Activated T-cell treated with anti-CD3 and anti-CD28 coated beads for 48 hours (primary cell): ENCODE data around the gene CAB39L.

Experiments used
- DNase-seq: peaks from one replicate; pipeline ENCODE4 v3.0.0-alpha.2; 2020; ENCODE audit warnings: low read depth

Gene CAB39L

DNA sequence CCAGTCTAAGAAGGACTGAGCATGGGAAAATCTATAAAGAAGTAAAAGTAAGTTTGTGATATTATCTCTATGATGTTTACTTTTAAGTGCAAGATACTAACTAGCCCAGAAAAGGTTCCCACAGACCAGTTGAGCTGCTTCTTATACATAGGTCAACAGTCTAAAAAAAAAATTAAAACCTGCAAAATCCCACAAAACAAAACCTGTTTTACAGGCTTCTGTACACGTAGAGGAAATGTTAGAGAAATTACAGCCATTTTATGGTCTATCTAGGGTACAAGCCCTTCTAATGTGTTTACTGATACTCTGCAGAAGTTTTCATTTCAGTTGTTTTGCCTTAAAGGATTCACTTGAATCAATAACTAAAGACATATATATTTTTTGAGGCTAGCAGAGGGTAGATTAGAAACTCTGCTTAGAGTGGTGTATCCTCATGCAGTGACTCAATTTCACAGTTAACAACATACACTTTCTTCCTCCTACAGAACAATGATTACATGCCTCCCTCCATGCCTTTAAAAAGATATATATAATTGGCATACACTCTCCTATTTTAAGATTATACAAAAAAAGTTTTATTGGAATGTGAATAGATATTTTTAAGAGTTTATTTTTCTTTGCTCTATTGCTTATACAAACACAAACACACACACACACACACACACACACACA, 43.9 kb downstream of the CAB39L start:
- no peak for DNase-seq

DNA sequence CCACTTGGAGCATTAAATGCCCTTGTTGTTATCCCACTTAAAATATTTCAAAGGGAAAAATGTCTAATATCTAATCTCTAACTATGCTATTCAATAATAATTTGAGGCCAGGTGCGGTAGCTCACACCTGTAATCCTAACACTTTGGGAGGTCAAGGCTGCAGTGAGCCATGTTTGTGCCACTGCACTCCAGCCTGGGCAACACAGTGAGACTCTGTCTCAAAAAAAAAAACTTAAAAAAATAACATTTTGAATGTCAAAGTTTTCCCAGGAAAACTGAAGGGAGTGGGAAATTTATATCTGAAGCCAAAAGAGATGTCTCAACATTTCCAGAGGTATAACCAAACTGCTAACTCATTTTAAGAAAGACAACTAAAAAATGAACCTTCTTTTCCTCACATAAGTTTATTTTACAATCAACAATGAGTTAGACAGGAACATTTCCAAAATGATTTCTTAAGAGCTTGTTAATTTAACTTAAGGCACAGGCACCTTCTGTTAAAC, 47.9 kb downstream of the CAB39L start:
- DNase-seq = no peak

DNA sequence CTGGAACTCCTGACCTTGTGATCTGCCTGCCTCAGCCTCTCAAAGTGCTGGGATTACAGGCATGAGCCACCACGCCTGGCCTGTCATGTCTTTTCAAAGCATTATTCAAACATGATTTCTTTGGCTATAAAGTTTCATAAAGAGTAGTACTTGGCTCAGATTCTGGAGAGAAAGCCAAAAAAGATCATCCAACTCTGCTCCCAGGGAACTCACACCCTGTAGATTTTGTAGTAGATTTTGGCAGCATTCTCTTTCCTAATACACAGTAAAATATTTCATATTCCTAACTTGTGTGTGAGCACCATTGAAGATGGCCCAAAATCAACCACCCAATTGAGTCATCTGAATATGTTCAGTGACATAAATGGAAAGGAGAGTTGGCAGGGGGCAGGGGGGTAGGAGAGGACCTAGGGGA, 48.4 kb downstream of the CAB39L start:
- DNase-seq = no peak

DNA sequence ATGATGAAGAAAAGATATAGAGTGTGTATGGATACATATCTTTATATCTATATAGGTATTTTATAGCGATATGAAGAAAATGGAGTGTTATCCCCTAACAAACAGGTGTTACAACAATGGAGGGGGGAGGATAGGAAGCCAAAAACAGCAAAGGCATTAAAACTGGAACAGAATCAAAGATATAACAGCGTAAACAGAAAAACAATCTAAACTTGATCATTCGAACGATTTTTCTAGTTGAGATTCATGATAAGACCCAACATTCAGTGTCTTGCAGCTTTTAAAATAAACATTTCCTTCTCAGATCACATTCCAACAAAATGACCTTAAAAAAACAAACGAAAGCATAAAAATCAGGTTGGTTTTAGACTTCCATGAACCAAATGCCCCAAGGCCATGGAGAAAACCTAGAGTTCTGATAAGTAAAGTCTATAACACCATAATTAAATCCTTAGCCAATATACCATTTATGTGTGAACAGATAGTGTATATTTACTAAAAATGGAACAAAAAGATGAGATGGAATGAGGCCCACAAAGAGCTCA, 55.7 kb downstream of the CAB39L start:
- no peak for DNase-seq

DNA sequence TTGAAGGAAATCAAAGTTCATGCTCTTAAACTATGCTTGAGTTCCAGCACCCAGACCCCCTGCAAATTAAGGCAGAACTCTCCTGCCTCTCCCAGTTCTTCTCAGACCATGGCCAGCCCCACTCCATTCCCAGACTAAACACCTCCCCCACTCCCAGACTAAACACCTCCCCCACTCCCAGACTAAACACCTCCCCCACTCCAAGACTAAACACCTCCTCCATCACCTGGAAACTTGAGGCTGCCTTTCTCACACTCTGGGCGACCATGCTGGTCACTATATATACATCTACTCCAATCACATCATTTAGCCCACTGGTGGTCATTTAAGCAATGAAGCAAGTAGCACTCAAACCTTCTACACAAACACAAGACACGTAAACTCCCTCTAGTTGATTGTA, 57.2 kb downstream of the CAB39L start:
- no peak for DNase-seq

DNA sequence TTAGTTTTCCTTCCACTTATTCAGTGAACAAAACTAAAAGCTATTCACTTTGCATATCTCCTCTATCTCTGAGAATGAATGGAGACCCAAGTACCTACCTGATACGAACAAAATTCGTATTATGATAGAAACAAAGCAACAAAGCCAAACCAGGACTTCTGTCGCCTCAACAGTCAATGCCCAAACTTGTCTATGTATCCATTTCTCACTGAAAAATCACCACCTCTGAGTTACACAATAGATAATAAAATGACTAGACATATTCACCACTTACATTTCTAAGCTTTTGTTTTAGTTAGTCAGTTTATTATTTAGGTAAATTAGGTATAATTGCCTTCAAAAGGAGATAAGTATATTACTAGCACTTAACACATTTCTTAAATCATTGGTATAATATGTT, 67.7 kb downstream of the CAB39L start:
- no peak for DNase-seq

DNA sequence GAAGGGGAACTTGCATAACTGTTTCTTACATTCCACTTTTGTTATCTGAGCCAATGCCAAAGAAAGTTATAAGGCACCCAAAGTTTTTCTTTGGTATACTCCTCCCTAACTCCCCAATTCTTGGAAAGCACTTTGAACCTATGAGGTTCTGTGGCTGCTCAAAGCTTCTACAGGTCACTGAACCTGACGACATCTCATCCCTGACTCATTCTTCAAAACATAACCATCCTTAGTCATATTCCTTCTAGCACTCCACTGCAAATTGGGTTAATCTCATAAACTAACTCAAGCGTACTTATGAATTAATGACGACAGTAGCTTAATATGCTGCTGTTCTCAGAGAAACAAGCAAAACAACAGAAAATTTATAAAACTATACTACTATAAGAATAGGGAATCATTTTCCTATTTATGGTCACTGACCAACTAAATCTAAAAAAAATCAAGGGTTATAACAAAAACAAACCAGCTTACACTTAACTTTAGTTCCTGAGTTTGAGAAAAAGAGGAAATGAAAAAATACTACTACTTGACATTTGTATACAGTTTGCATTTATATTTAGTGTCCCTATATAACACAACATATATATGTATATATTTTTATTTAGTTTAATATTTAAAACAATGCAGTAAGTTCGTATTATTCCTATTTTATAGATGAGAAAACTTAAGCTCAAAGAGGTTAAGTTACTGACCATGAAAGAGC, 69.1 kb downstream of the CAB39L start:
- DNase-seq = no peak

DNA sequence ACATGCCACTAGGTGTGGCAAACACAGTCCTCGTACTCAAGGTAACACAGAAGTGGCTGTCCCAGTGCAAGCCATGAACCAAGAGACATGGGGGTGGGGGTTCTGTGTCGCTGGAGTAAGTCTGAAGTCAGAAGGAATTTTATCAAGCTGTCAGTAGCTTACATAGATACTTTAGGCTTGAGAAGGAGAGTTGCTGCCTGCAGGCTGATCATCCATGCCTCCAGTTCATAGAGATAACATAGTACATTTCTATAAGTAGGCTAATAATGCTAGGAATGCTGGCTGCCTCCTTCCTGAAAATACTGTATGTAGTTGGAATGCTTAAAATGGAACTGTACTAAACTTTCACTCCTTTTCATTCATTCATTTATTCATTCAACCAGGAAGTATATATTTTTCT, 70.1 kb downstream of the CAB39L start:
- no peak for DNase-seq

DNA sequence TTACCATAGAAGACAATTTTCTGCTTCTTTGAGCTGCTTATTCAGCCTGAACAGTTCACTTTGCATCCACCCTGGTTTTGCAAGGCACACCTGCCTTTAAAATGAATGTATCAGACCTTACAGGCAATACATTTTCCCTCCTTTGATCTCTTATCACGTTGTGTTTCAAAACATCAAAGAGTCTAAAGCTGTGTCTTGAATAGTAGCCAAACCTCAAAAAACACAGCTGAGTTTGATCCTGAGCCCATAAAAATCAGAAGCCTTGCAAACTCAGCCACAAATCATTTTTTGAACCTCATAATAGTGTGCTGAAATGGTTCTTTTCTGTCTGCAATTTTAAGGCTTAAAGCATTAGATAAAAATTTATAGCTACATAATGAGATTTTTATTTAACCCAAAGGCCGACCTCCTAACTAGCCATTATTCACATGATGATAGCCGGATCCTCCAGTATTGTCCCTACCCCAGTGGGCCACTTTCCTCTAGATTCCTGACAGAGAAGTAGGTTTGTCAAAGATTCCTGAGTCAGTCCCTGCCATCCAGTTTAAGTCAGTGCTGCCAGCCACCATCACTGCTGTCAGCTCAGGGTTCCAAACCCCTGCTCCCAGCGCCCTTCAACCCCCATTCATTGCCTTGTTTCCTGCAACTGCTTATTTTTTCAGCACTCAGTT, 71.8 kb downstream of the CAB39L start:
- no peak for DNase-seq

DNA sequence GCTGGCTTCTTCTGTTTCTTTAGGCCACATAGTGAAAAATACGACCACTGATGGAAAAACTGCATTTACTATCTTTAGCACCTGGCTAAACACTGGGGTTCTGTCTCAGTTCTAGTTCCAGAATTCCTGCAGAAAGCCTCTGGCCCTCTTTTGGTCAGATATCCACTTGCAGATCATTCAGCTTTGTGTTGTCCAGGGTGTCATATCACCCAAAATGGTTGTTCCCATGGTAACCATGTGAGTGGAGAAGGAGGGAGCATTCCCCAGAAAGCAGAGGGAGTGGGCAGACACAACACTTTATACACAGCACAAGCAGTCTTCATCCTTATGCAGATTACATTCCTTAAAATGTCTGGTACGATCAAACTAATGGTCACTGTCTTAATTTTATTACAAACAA, 73.5 kb downstream of the CAB39L start:
- no peak for DNase-seq

DNA sequence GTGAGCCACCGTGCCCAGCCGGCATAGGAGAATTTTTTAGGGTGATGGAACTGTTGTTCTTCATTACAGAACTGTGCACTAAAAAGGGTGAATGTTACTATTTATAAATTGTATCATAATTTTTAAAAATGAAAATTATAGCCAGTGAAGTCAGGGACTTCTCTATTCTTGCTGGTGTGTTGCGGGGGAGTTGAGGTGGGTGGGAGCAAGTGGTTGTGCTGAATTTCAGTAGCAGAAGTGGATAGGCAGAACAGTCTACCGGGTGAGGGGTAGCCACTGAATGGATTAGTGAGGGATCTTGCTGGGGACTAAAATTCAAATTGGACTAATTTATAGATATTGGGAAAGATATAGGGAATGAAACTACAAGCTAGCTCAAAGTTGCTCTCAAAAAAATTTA, 74.0 kb downstream of the CAB39L start:
- DNase-seq = no peak

DNA sequence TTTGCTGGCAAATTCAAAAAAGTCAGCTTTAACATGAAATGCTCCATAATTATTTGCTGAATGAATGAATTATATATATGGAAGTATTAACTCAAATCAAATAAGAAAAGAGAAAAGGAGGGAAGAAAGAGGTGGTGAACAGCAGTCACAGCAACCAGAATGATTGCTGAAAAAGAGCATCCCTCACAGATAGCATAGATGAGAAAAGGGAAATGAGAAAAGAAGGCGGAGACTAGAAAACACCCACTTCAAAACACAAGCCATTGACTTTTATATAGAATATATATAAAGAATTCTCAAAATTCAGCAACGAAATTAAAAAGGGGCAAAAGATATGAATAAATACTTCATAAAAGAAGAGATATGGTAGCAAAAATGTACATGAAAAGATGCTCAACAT, 75.2 kb downstream of the CAB39L start:
- DNase-seq = no peak

DNA sequence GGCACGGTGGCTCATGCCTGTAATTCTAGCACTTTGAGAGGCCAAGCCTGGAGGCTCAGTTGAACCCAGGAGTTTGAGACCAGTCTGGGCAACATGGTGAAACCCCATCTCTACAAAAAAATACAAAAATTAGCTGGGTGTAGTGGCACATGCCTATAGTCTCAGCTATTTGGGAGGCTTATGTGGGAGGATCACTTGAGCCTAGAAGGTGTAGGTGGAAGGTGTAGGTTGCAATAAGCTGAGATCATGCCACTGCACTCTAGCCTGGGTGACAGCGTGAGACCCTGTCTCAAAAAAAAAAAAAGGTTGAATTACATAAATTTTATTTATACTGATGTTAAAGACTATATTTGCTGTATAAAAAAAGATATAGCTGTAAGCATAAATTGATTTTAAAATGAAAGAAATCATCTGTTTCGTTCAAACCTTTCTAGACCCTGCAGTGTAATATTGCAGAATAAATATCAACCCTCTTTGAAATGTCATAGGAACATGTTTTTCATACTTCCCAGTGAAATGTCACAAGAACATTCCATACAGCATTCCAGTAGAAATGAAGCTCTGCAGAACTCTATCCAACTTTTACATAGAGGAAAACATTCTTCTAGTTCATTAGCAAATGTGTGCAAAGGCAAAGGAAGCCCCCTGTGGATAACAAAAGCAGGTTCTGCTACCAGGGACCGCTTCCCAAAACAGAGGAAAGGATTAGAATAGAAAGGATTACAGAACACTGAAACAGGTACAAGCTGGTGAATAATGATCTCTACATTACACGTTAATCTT, 76.0 kb downstream of the CAB39L start:
- no peak for DNase-seq

DNA sequence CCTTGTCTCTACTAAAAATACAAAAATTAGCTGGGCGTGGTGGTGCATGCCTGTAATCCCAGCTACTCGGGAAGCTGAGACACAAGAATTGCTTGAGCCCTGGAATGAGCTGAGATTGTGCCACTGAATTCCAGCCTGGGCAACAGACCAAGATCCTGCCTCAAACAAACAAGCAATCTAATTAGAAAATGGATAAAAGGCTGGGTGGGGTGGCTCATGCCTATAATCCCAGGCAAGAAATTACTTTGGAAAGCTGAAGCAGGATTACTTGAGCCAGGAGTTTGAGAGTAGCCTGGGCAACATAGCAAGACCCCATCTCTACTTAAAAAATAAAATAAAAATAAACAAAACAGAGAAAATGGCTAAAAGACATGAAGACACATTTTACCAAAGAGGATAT, 77.0 kb downstream of the CAB39L start:
- DNase-seq = no peak

DNA sequence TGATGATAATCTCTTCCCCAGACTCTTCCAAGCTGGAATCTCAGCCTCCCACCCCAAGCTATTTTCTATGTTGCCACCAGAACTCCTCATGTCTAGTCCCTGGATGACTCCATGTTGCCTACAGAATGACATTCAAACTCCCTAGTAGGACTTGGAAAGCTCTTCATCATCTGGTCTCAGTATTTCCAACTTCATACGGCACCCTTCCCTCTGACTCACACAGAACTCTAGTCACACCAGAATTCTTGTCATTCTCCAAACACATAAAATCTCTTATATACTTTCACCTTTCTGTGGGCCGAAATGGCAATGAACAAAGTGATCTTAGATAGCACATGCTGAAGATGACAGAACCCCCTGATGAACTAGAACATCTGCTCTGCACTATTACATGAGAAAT, 86.2 kb downstream of the CAB39L start:
- no peak for DNase-seq

DNA sequence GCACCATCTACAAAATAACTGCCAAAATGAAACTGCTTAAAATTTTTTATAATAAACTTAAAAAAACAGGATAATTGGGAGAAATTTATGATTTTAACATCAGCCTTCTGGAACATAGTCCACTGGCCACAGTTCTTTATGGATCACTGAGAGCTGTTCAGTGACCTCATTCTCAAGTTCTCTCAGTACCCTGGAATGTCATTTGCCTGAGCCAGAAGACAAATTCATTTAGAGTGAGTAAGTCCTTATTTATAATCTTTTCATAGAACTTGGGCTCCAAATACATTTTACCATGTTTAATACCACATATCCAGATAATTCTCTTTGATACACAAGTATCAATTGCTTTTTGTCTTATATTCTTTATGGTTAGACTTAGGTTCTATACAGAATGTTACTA, 87.6 kb downstream of the CAB39L start:
- DNase-seq = no peak

DNA sequence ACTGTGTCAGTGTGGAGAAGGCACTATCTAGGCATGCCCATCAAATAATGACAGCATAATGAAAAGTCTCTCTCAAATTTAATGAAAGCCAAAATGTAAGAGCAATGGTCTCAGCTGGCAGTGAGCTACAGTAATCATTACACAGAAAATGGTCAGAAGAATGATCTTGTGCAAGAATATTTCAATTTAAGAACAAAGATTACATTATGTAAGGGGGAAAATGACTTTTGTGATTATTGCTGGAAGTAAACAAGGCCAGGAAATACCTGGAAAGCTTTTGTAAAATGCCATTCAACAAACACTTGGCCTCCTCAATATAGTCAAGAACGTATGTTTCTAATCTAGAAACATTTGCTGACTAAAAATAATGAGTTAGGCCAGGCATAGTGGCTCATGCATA, 89.1 kb downstream of the CAB39L start:
- no peak for DNase-seq

DNA sequence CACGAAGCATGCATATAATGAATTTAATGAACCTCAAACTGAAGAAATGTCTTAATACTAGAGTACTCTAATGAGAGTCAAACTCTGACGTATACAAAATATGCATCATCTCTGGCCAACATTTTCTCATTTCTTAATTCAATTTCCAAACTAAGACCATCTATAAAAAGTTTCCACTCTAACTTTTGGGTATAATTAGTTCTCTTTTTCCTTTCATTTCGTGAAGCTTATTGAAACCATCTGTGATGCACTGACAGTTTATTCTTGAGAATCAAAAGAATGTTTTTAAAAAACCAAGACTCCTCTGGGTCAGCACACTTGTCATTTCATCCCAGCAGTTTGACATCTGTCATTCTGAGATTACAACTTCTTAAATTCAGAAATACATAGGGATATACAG, 90.0 kb downstream of the CAB39L start:
- no peak for DNase-seq

DNA sequence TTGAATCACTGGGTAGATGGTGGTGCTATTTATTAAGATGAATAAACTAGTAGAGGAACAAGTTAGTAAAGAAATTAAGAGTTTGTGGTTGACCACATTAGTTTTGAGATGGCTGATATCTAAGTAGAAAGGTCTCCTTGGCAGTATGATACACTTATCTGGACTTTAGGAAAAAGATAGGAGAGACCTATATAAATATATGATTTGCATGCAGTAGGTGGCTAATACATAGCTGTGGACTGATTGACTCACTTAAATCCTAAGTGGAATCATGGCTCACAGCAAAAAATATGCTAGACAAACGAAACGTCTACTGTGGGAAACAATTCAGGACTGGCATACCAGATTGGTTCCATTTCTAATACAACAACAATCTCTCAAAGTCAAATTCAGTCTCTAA, 92.0 kb downstream of the CAB39L start:
- no peak for DNase-seq

DNA sequence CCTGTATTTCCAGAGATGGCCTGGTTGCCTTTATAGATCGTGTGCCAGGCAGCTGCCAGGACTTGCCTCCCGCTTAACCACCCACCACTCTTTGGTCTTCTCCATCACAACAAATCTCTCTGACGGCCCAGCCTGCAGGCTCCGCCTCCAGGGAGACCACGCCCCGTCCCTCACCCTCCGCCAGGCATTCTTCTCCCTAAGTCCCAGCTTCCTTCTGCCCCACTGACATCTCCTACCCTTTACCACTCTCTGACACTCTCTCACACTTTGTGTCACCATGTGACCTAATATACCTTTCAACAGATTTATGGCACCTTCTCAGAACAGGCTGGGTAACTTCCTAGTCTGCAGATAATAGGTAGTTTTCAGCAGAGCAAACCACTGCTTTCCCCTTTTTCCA, 95.1 kb downstream of the CAB39L start:
- DNase-seq = no peak

DNA sequence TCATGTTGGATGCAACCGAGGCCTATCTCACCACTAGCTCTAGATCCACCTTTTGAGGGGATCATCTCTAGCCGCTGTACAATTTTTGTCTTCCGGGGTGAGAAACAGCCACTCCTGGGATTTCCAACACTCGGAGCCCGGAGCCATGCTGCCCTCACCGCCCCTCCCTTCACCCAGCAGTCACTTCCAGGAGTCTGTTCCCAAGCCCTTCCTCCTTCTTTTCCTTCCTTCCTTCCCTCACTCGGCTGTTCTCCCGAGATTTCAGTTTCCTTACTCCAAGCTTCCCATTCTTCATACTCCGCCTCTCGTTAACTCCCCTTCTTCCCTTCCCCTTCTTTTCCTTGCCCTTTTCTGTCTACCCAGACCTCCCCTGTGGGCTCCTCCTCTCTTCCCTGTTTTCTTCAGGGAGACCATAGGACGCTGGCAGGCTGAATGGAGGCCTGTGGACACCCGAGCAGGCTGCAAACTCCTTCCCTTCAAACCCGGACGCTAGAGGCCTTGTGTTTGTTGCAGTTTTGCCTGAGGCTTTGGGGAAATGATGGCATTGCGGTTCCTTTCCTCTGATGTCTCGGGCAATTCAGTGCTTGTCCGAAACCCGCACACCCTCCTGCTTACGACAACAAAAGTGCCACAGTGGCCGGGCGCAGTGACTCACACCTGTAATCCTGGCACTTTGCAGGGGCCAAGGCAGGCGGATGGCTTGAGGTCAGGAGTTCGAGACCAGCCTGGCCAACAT, 96.0 kb downstream of the CAB39L start:
- no peak for DNase-seq

DNA sequence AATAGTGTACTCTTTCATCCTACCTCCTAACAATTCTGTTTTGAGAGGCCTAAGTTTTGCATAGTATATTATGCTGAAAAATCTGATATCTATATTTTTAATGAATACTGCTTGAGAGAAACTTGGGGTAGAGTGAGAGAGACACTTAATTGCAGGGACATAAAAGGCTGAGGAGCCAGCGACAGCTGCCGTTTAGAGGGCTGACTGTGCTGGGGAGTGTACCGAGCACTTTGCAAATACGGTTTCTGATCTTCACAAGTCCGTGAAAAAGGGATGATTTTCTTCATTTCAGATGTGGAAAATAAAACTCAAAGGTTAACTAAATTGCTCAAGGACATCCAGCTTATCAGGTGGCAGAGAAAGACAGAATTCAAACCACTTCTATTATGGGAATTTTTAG, 97.4 kb downstream of the CAB39L start:
- no peak for DNase-seq
